H9 (cell line): Measurements from ENCODE around the gene MAEA. TPM values are rescaled to one million over a fixed set of nuclear protein-coding genes. Genes with fewer than 3 reads are reported as not detected.

Experiments used
- DNase-seq: peaks from one replicate; pipeline ENCODE4 v3.0.0-alpha.2; 2017
- H2AFZ ChIP-seq: one replicate; pipeline ENCODE4 v1.6.1; 2013; ENCODE audit warnings: mild to moderate bottlenecking, low read length, control low read depth, moderate library complexity
- H2AK5ac ChIP-seq: 2 replicates; pipeline ENCODE4 v1.6.1; 2013; ENCODE audit warnings: low read length, control low read depth, mixed read lengths; ENCODE audit not compliant: insufficient read length
- H2BK120ac ChIP-seq: one replicate; pipeline ENCODE4 v1.6.1; 2013; ENCODE audit warnings: low read depth, mild to moderate bottlenecking, low read length, control low read depth, inconsistent platforms; ENCODE audit not compliant: poor library complexity, severe bottlenecking
- H2BK12ac ChIP-seq: 2 replicates; pipeline ENCODE4 v1.6.1; 2013; ENCODE audit warnings: low read length, control low read depth, mixed read lengths, low read depth; ENCODE audit not compliant: insufficient read length
- H2BK15ac ChIP-seq: 2 replicates; pipeline ENCODE4 v1.6.1; 2013; ENCODE audit warnings: low read depth, low read length, control low read depth
- H2BK20ac ChIP-seq: one replicate; pipeline ENCODE4 v1.6.1; 2013; ENCODE audit warnings: low read depth, mild to moderate bottlenecking, low read length, control low read depth, inconsistent platforms; ENCODE audit not compliant: poor library complexity, severe bottlenecking
- H2BK5ac ChIP-seq: 2 replicates; pipeline ENCODE4 v1.6.1; 2013; ENCODE audit warnings: low read length, control low read depth, mixed read lengths; ENCODE audit not compliant: insufficient read length
- H3K14ac ChIP-seq: 2 replicates; pipeline ENCODE4 v1.6.1; 2013; ENCODE audit warnings: low read length, control low read depth; ENCODE audit not compliant: insufficient read depth
- H3K18ac ChIP-seq: 2 replicates; pipeline ENCODE4 v1.6.1; 2013; ENCODE audit warnings: low read depth, mild to moderate bottlenecking, mixed read lengths, low read length, control low read depth; ENCODE audit not compliant: insufficient read length
- H3K23ac ChIP-seq: 2 replicates; pipeline ENCODE4 v1.6.1; 2013; ENCODE audit warnings: low read length, control low read depth, mixed read lengths, low read depth; ENCODE audit not compliant: insufficient read length
- H3K23me2 ChIP-seq: 2 replicates; pipeline ENCODE4 v1.6.1; 2013; ENCODE audit warnings: low read depth, mild to moderate bottlenecking, mixed read lengths, low read length, control low read depth; ENCODE audit not compliant: insufficient read length, poor library complexity, severe bottlenecking
- H3K27ac ChIP-seq: 2 replicates; pipeline ENCODE4 v1.5.1; 2013; ENCODE audit warnings: low read length, control low read depth, mixed read lengths, low read depth; ENCODE audit not compliant: insufficient read length
- H3K27me3 ChIP-seq: 2 replicates; pipeline ENCODE4 v1.6.1; 2013; ENCODE audit warnings: low read length, control low read depth, inconsistent platforms; ENCODE audit not compliant: insufficient read depth
- H3K4ac ChIP-seq: 2 replicates; pipeline ENCODE4 v1.6.1; 2013; ENCODE audit warnings: low read depth, mild to moderate bottlenecking, control low read depth, inconsistent platforms, low read length, moderate library complexity
- H3K4me1 ChIP-seq: 2 replicates; pipeline ENCODE4 v1.6.1; 2013; ENCODE audit warnings: low read length, control low read depth, inconsistent platforms; ENCODE audit not compliant: insufficient read depth
- H3K4me2 ChIP-seq: 2 replicates; pipeline ENCODE4 v1.6.1; 2013; ENCODE audit warnings: low read length, control low read depth, mixed read lengths; ENCODE audit not compliant: insufficient read length, insufficient read depth
- H3K56ac ChIP-seq: 2 replicates; pipeline ENCODE4 v1.6.1; 2013; ENCODE audit warnings: low read depth, mild to moderate bottlenecking, mixed read lengths, low read length, control low read depth; ENCODE audit not compliant: insufficient read length
- H3K79me1 ChIP-seq: 2 replicates; pipeline ENCODE4 v1.6.1; 2013; ENCODE audit warnings: low read depth, mild to moderate bottlenecking, moderate library complexity, low read length, control low read depth, inconsistent platforms; ENCODE audit not compliant: insufficient read depth, poor library complexity, severe bottlenecking
- H3K79me2 ChIP-seq: 2 replicates; pipeline ENCODE4 v1.6.1; 2013; ENCODE audit warnings: low read length, control low read depth, inconsistent platforms; ENCODE audit not compliant: insufficient read depth
- H3K9ac ChIP-seq: 2 replicates; pipeline ENCODE4 v1.6.1; 2013; ENCODE audit warnings: low read length, control low read depth, mixed read lengths; ENCODE audit not compliant: insufficient read length; ENCODE audit errors: extremely low read depth
- H3K9me3 ChIP-seq: one replicate; pipeline ENCODE4 v1.6.1; 2013; ENCODE audit warnings: low read depth, low read length, inconsistent platforms; ENCODE audit not compliant: control insufficient read depth
- H3T11ph ChIP-seq: one replicate; pipeline ENCODE4 v1.6.1; 2013; ENCODE audit warnings: mild to moderate bottlenecking, low read length, control low read depth, inconsistent platforms
- H4K20me1 ChIP-seq: one replicate; pipeline ENCODE4 v1.6.1; 2013; ENCODE audit not compliant: control insufficient read depth, insufficient read length, insufficient read depth
- H4K5ac ChIP-seq: 2 replicates; pipeline ENCODE4 v1.6.1; 2013; ENCODE audit warnings: low read depth, mild to moderate bottlenecking, mixed read lengths, low read length, control low read depth; ENCODE audit not compliant: insufficient read length
- H4K8ac ChIP-seq: replicated peaks from 2 replicates; pipeline ENCODE4 v1.6.1; 2013; ENCODE audit warnings: low read length, control low read depth, mixed read lengths, low read depth; ENCODE audit not compliant: insufficient read length
- H4K91ac ChIP-seq: 2 replicates; pipeline ENCODE4 v1.6.1; 2013; ENCODE audit warnings: low read depth, mild to moderate bottlenecking, moderate library complexity, mixed read lengths, low read length, control low read depth; ENCODE audit not compliant: insufficient read length
- H3K27ac Mint-ChIP-seq, 3 experiments: 2 replicates in 2 of 3; 3 replicates in 1 of 3; pipeline ENCODE4 v1.8.0; 2020 to 2021; ENCODE audit warnings: mixed read lengths in 3 of 3, mild to moderate bottlenecking in 1 of 3, moderate library complexity in 1 of 3
- H3K27me3 Mint-ChIP-seq: 2 replicates; pipeline ENCODE4 v1.8.0; 2021; ENCODE audit warnings: low read depth, mild to moderate bottlenecking, moderate library complexity, mixed read lengths
- H3K36me3 Mint-ChIP-seq, 3 experiments: 2 replicates in 2 of 3; 3 replicates in 1 of 3; pipeline ENCODE4 v1.8.0; 2020 to 2021; ENCODE audit warnings: low read depth in 3 of 3, mixed read lengths in 3 of 3; ENCODE audit not compliant: insufficient read depth in 1 of 3
- H3K4me1 Mint-ChIP-seq, 2 experiments: 2 replicates each; pipeline ENCODE4 v1.8.0; 2020; ENCODE audit warnings: mixed read lengths in 2 of 2
- H3K4me3 Mint-ChIP-seq, 2 experiments: 2 replicates in 1 of 2; 3 replicates in 1 of 2; pipeline ENCODE4 v1.8.0; 2020 to 2021; ENCODE audit warnings: mild to moderate bottlenecking in 2 of 2, mixed read lengths in 2 of 2, moderate library complexity in 1 of 2
- H3K9me3 Mint-ChIP-seq, 2 experiments: 2 replicates in 1 of 2; 3 replicates in 1 of 2; pipeline ENCODE4 v1.8.0; 2020; ENCODE audit warnings: mild to moderate bottlenecking in 2 of 2, mixed read lengths in 2 of 2, moderate library complexity in 1 of 2
- CTCF ChIP-seq: fragments of 200-600 bp; sonication (generic); conservative IDR thresholded peaks from 3 replicates; pipeline ENCODE4 v1.8.0; 2021; ENCODE audit warnings: antibody characterized with exemption, mild to moderate bottlenecking
- WGBS: extraction: QIAGEN DNeasy Blood & Tissue Kit; methylation state at CpG from one replicate; pipeline ENCODE4 v1.1.7; 2013; ENCODE audit warnings: missing lambda C conversion rate, low lambda C conversion rate, mixed read lengths; ENCODE audit not compliant: insufficient read length; ENCODE audit errors: extremely low coverage; 5-methylcytosine and 5-hydroxymethylcytosine counted together
- total RNA-seq: library from RNA; stranded (reverse); gene quantifications from 2 replicates; pipeline ENCODE4 v1.2.1, GENCODE V29; 2021

MAEA gene
- total RNA-seq, 1 experiment from 2014 or later = 85.6 TPM

GRCh38 chr4:1249148-1249730 is 40.5 kb upstream of the MAEA start:
- H2BK15ac ChIP-seq = no peak overlapping the region
- H3K79me1 ChIP-seq = peaks cover 4% of the 10 kb centered on the region
- no peaks in the 10 kb centered on the region for H3K4me1 ChIP-seq
- H3K27ac Mint-ChIP-seq = peak overlapping the region in 1 of 3 experiments; percentile 95; a peak in 1 of 7 replicates
- H3K9me3 Mint-ChIP-seq = peaks cover 40 to 46% of the 10 kb centered on the region in 2 experiments
- no peak overlapping the region for H2BK120ac ChIP-seq
- H3K27me3 ChIP-seq = no peaks in the 10 kb centered on the region
- H3K23ac ChIP-seq = no peak overlapping the region
- H3K9ac ChIP-seq = no peak overlapping the region
- no peak for TF ChIP-seq CTCF
- no peak overlapping the region for H2BK5ac ChIP-seq
- H3K27me3 Mint-ChIP-seq = peaks cover 26% of the 10 kb centered on the region
- H3K27ac ChIP-seq = no peak overlapping the region
- H3K4me3 Mint-ChIP-seq = peak overlapping the region; percentile 64 to 82
- H3T11ph ChIP-seq = no peak overlapping the region
- peaks cover 38 to 44% (median 39%) of the 10 kb centered on the region in 3 experiments for H3K36me3 Mint-ChIP-seq
- no peak overlapping the region for H2AFZ ChIP-seq
- H3K14ac ChIP-seq = peak overlapping the region; percentile 78
- no peak overlapping the region for H4K8ac ChIP-seq
- no CpG with 5 or more reads among the region's 86 CpGs for WGBS
- DNase-seq = peak; percentile 67
- no peak overlapping the region for H4K91ac ChIP-seq
- no peak overlapping the region for H3K18ac ChIP-seq
- H3K56ac ChIP-seq = no peak overlapping the region
- peaks cover 7 to 11% of the 10 kb centered on the region in 2 experiments; a peak in 3 of 4 replicates for H3K4me1 Mint-ChIP-seq
- H3K23me2 ChIP-seq = peaks cover 7% of the 10 kb centered on the region
- no peak overlapping the region for H2BK20ac ChIP-seq
- no peak overlapping the region for H2AK5ac ChIP-seq
- H2BK12ac ChIP-seq = no peak overlapping the region
- H4K20me1 ChIP-seq = peaks cover 5% of the 10 kb centered on the region
- H3K9me3 ChIP-seq = peaks cover 34% of the 10 kb centered on the region
- H4K5ac ChIP-seq = no peak overlapping the region
- H3K79me2 ChIP-seq = peaks cover 32% of the 10 kb centered on the region; the same call in 1 of the 2 replicates
- peak overlapping the region; percentile 60 for H3K4me2 ChIP-seq
- H3K4ac ChIP-seq = no peak overlapping the region
